Fibroblast of skin of left biceps (primary cell): Measurements from ENCODE around the gene DCPS.
"Not testable (repeated sequence)": the region's sequence is repeated elsewhere in the genome, so short reads cannot be mapped to it uniquely, and the experiment has no call there.

ENCODE experiments used
- DNase-seq, 2 experiments: peaks; one replicate each; pipeline ENCODE4 v3.0.0-alpha.2; 2013; ENCODE audit warnings: low read depth in 2 of 2

Gene DCPS

DNA sequence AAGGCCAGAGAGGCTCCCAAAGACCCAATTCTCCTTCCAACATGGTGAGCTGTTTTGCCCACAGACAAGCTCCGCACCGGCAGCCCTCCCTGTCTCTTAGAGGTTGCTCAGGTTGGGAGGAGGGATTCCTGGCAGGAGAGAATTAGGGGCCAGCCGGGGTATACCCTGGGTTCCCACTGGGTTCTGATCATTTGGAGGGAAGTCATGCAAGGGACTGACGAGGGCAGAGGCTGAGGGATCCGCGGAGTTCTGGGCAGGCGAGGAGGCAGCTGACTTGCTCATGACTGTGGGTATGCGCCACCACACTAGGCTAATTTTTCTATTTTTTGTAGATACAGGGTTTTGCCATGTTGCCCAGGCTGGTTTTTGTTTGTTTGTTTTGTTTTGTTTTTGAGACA lies 56.2 kb downstream of the DCPS start:
- no peak for DNase-seq

DNA sequence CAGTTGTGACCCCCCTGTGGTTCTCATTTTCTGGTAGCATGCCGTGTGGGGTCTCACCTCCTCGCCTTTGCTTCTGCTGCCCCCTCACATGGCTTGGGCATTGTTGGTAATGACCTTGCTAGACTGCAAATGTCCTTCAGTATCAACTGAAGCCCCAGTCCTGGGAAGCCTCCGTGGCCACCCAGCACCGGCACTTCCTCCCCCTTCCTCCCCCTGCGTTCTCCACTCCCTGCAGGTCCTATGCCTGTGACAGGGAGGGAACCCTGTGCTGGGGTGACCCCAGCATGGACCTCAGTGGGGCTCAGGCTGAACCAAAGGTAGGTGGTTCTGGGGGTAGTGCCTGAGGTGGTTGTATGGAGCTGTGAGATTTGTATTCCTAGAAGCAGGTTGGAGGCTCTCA lies 57.5 kb downstream of the DCPS start:
- DNase-seq: no peak

DNA sequence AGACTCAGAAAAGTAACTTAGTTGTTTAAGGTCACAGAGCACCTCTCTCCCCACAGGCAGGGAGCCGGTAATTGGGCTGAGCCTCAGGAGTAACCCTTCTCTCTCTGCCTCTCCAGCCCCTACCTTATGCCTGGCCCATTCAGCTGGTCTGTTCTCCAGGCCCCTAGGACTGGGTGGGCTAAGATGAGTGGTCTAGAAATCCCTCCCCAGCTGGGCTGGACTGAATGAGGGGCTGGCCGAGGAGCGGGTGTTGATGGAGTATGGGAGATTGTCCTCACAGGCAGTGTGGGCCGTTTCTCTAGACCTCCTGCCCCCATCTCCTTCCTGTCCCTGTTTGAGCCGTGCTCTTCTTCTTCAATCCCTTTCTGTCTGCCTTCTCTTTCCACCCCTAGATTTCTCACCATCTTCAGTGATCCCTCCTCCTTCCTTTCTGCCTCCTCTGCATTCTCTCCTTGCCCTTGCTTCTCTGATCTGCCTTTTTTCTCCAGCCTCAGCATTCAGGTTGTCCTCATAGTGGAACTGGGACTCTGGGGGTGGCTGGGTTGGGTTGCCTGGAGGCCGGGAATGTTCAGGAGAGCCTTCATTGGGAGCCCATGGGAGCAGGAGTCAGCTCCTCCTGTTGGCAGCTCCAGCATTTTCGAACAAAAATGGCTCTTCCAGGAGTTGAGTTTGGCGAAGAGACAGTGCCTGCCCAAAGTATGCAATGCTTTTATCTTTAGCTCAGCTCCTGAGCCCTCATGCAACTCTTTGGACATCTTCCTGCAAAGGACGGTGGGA lies 59.2 kb downstream of the DCPS start:
- DNase-seq: no peak

GRCh38 chr11:126363706-126364248 lies 59.9 kb downstream of the DCPS start:
- no peak for DNase-seq

- not testable (repeated sequence) for DNase-seq
Measured at GRCh38 chr11:126364735-126365134, 60.9 kb downstream of the DCPS start.

- not testable (repeated sequence) for DNase-seq
Measured at GRCh38 chr11:126365508-126365907, 61.6 kb downstream of the DCPS start.

DNA sequence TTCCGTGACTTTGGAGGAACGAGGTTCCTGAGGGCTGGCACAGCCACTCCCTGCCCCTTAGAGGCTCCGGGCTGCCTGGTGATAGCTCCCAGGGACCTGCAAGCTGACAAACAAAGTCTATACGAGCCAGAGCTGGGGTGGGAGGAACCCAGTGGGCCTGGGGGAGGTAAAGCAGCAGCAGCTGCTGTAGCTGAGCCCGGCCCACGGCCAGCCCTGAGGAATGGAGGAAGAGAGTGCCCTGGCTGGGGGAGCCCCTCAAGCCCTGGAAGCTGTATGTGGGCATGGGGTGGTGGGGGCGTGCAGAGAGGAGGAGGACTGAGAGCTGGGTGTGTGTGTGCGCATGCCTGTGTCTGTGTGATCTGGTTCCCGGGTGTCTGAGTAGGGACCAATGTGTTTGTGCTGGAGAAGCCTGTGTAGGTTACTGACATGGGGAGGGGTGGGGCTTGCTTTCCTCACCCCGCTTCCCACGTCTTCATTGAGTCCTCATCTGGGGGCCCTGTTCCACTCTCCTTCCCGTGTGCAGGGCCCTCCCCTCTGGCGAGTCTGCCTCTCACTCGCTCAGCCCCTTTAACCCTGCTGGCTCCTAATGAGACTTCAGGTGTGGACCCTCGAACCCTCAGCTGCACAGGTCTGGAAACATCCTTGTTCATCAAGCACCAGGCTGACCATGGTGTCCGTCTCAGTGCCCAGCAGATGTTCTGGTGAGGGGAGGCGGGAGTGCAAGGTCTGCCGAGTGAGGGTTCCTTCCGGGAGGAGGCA lies 62.4 kb downstream of the DCPS start:
- no peak for DNase-seq

- not testable (repeated sequence) for DNase-seq
Measured at GRCh38 chr11:126366823-126367654, 63.2 kb downstream of the DCPS start.

DNA sequence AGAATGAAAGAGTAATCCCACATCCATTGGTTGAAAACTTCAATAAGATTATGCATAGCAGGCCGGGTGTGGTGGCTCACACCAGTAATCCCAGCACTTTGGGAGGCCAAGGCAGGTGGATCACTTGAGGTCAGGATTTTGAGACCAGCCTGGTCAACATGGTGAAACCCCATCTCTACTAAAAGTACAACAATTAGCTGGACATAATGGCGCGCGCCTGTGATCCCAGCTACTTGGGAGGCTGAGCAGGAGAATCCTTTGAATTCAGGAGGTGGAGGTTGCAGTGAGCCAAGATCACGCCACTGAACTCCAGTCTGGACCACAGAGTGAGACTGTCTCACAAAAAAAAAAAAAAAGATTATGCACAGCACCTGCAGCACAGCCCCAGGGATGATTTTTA lies 63.9 kb downstream of the DCPS start:
- not testable (repeated sequence) for DNase-seq

- DNase-seq: not testable (repeated sequence)
Measured at GRCh38 chr11:126368336-126369119, 64.7 kb downstream of the DCPS start.

DNA sequence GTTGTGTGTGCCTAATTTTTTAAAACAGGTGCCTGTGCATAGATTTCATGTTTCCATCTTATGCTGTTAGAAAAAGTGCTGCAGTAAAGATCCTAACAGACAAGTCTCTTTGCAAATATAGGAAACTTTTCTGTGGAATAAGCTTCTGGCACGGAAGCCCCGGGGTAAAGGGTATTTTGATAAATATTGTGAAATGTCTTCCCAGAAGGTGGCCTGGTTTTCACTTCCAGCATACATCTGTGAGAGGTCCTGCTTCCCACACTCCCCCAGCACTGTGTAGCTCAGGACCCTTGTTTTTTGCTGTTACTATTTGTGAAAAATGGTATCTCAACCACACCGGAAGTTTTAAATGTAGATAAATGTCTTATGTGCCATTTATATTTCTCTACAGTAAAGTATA lies 66.2 kb downstream of the DCPS start:
- DNase-seq: no peak

GRCh38 chr11:126371595-126371994 lies 67.7 kb downstream of the DCPS start:
- no peak for DNase-seq

- not testable (repeated sequence) for DNase-seq
Measured at GRCh38 chr11:126373389-126374066, 69.7 kb downstream of the DCPS start.

DNA sequence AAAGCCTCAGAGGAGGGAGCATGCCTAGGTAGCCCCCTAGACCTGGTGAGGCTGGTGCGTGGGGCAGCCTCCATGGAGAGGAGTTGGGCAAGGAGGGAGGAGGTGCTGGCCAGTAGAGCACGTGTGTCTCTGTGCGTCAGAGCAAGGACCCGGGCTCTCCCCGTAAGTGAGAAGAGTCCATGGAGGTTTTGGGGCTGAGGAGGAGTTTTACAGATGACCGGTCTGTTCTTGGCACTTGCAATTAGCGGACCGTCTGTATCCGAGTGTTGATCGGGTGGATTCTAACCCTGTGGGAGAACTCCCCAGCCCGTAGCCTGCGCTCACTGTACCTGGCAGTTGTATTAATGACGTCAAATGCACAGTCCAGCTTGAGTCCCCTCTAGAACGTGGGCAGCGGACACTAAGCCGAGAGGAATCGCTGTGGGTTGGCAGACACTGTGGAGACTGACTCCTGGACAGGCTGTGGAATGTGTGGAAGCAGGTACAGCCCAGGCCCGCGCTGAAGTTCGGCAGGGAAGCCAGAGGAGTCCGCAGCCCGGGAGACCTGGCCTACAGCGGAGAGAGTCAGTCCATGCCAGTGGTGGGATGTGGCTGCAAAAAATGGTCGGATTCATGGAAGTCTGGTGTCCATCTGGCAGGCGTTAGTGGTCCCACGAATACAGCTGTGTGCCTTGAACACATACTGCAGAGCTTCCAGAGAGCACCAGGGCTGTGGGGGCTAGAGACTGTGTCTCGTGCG lies 70.9 kb downstream of the DCPS start:
- DNase-seq: not testable (repeated sequence)

DNA sequence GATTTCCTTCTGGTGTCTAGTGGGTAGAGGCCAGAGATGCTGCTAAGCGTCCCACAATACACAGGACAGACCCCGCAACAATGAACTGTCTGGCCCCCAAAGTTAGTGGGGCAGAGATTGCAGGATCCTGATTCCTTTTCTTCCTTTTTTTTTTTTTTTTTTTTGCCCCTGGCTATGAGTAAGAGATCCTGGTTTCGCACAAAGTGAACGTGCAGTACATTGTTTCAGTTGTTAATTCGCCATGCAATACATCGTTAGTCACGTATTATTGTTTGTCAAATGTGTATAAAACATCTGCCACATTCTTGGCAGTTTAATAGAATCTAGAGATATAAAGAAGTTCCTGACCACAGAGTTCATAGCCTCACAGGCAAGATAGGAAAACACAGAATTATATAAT lies 71.9 kb downstream of the DCPS start:
- no peak for DNase-seq

- DNase-seq: peak; percentile 24 to 35
Measured at GRCh38 chr11:126378763-126379162, 74.9 kb downstream of the DCPS start.

GRCh38 chr11:126380909-126381308 lies 77.0 kb downstream of the DCPS start:
- no peak for DNase-seq

DNA sequence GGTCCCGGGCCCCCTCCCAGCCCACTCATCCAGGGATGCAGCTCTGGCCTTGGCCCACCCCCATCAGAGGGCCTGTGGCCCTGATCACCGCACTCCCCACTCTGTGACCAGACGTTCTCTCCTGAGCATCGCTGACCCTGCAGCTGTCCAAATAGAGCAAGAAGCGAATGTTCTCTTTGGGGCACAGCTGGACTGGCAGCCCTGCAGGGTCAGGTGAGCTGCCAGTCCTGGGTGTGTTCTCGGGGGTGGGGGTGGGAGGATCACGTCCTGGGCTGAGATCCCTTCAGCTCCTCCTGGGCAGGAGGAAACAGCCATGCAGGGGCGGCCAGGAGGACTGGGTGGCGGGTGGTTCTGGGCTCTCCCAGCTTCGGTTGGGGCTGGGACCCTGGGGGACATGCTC lies 78.1 kb downstream of the DCPS start:
- not testable (repeated sequence) for DNase-seq

- DNase-seq: not testable (repeated sequence)
Measured at GRCh38 chr11:126382641-126383040, 78.8 kb downstream of the DCPS start.
